CD8-positive, alpha-beta memory T cell (primary cell): ENCODE measurements around the gene PPA2. TPM values are rescaled to one million over a fixed set of nuclear protein-coding genes. Genes with fewer than 3 reads are reported as not detected.

Experiments
- CTCF ChIA-PET: fragments of 350-600 bp; sonication (Branson Sonifier 250); formaldehyde crosslinking; loops from one replicate; lab custom pipeline; 2021; ENCODE audit warnings: antibody characterized with exemption; lab: Charles Lee
- POLR2A ChIA-PET: fragments of 350-600 bp; sonication (Branson Sonifier 250); formaldehyde crosslinking; loops from one replicate; lab custom pipeline; 2021; ENCODE audit warnings: antibody characterized with exemption; lab: Charles Lee
- DNase-seq, 5 donors: peaks; one replicate each; pipeline versions ENCODE4 v3.0.0 to v3.0.0-alpha.2; 2020 to 2022; ENCODE audit warnings: mixed read lengths in 1 of 5
- H3K27ac ChIP-seq: one replicate; pipeline ENCODE4 v1.7.0; 2013; ENCODE audit warnings: low read depth, mild to moderate bottlenecking, low read length, moderate library complexity
- H3K27me3 ChIP-seq: 2 replicates; pipeline ENCODE4 v1.7.0; 2013; ENCODE audit warnings: low read length, mild to moderate bottlenecking; ENCODE audit not compliant: insufficient read depth, poor library complexity, severe bottlenecking
- H3K36me3 ChIP-seq: 2 replicates; pipeline ENCODE4 v1.7.0; 2013; ENCODE audit warnings: mild to moderate bottlenecking, low read length, moderate library complexity; ENCODE audit not compliant: insufficient read depth
- H3K4me1 ChIP-seq: 2 replicates; pipeline ENCODE4 v1.7.0; 2013; ENCODE audit warnings: mild to moderate bottlenecking, low read length, moderate library complexity; ENCODE audit not compliant: insufficient read depth
- H3K4me3 ChIP-seq: 2 replicates; pipeline ENCODE4 v1.7.0; 2013; ENCODE audit warnings: mild to moderate bottlenecking, low read length
- H3K9me3 ChIP-seq: 2 replicates; pipeline ENCODE4 v1.7.0; 2013; ENCODE audit warnings: mild to moderate bottlenecking, low read length
- H3K27ac Mint-ChIP-seq, 8 donors: one replicate each; pipeline ENCODE4 v1.8.0; 2020 to 2021; ENCODE audit warnings: mixed read lengths in 8 of 8, mild to moderate bottlenecking in 6 of 8, inconsistent platforms in 3 of 8, moderate library complexity in 3 of 8
- H3K27me3 Mint-ChIP-seq, 2 donors: one replicate each; pipeline ENCODE4 v1.8.0; 2020 to 2021; ENCODE audit warnings: mixed read lengths in 2 of 2, mild to moderate bottlenecking in 1 of 2, moderate library complexity in 1 of 2
- H3K36me3 Mint-ChIP-seq, 3 donors: one replicate each; pipeline ENCODE4 v1.8.0; 2020 to 2021; ENCODE audit warnings: mixed read lengths in 3 of 3, inconsistent platforms in 1 of 3, mild to moderate bottlenecking in 1 of 3
- H3K4me1 Mint-ChIP-seq, 3 donors: one replicate each; pipeline ENCODE4 v1.8.0; 2020 to 2021; ENCODE audit warnings: mixed read lengths in 3 of 3, inconsistent platforms in 1 of 3, mild to moderate bottlenecking in 1 of 3
- H3K4me3 Mint-ChIP-seq, 7 donors: one replicate each; pipeline ENCODE4 v1.8.0; 2020 to 2021; ENCODE audit warnings: mixed read lengths in 7 of 7, mild to moderate bottlenecking in 6 of 7, moderate library complexity in 4 of 7, inconsistent platforms in 2 of 7
- H3K9me3 Mint-ChIP-seq, 5 donors: one replicate each; pipeline ENCODE4 v1.8.0; 2020 to 2022; ENCODE audit warnings: mixed read lengths in 5 of 5, mild to moderate bottlenecking in 3 of 5, moderate library complexity in 2 of 5, inconsistent platforms in 1 of 5
- polyA plus RNA-seq: library from polyadenylated mRNA; unstranded; fragments of 300-500 nt; fragmentation: Illumina TruSeq; gene quantifications from one replicate; pipeline ENCODE4 v1.2.3, GENCODE V29; 2021
- total RNA-seq, 2 experiments: library from RNA; stranded (reverse); gene quantifications; one replicate each; pipeline ENCODE4 v1.2.3, GENCODE V29; 2021

Gene PPA2
- total and polyA plus RNA-seq, 3 experiments from 2014 or later: 98.6 to 140 (median 113) TPM

- Mint-ChIP-seq H3K36me3 (peaks cover 40 to 74% (median 67%) of the 10 kb centered on the region in 3 donors), H3K27me3 (no peaks in the 10 kb centered on the region), H3K4me3 (no peak overlapping the region), H3K27ac (peak overlapping the region in 1 of 8 donors; percentile 26), H3K9me3 (peaks cover 0 to 13% (median 5%) of the 10 kb centered on the region in 5 donors), H3K4me1 (peaks cover 0 to 9% (median 3%) of the 10 kb centered on the region in 3 donors)
- Histone ChIP-seq H3K4me1 (no peaks in the 10 kb centered on the region), H3K9me3 (no peaks in the 10 kb centered on the region), H3K36me3 (peaks cover 30% of the 10 kb centered on the region), H3K27ac (no peak overlapping the region), H3K27me3 (no peaks in the 10 kb centered on the region), H3K4me3 (no peak overlapping the region)
- DNase-seq: no peak
- POLR2A ChIA-PET: no interaction called here
- CTCF ChIA-PET: no interaction called here
These were observed 38.9 kb downstream of the PPA2 start for GRCh38 chr4:105434940-105435339.

- H3K4me3 Mint-ChIP-seq: no peak overlapping the region
- Histone ChIP-seq H3K4me3 (no peak overlapping the region), H3K36me3 (peaks cover 30% of the 10 kb centered on the region), H3K27me3 (no peaks in the 10 kb centered on the region), H3K4me1 (no peaks in the 10 kb centered on the region), H3K9me3 (no peaks in the 10 kb centered on the region), H3K27ac (no peak overlapping the region)
- no peaks in the 10 kb centered on the region for H3K27me3 Mint-ChIP-seq
- peaks cover 0 to 13% (median 5%) of the 10 kb centered on the region in 5 donors for H3K9me3 Mint-ChIP-seq
- ChIA-PET POLR2A (no interaction called here), CTCF (interaction anchor here (0.8 kb wide), 1 partner anchor 40 kb away, joined by 3 read pairs; the partner anchor contains the start of gene PPA2)
- peaks cover 38 to 76% (median 66%) of the 10 kb centered on the region in 3 donors for H3K36me3 Mint-ChIP-seq
- DNase-seq: no peak
- H3K4me1 Mint-ChIP-seq: peaks cover 0 to 9% (median 3%) of the 10 kb centered on the region in 3 donors
- peak overlapping the region in 1 of 8 donors; percentile 18 for H3K27ac Mint-ChIP-seq
These were observed 40.4 kb downstream of the PPA2 start for GRCh38 chr4:105433421-105433820.

DNA sequence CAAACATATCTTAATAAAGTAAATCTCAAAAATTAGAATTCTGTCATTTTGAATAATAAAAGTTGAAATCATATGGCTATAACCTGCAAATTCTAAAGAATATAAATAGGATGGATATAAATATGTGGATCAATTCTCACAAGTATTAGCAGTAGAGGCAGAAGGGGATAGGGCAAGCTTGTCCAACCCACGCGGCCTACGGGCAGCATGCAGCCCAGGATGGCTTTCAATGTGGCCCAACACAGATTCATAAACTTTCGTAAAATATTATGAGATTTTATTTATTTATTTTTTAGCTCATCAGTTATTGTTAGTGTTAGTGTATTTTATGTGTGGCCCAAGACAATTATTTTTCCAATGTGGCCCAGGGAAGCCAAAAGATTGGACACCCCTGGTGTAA is 41.4 kb downstream of the PPA2 start:
- H3K27ac Mint-ChIP-seq: no peak overlapping the region
- H3K4me3 ChIP-seq: no peak overlapping the region
- ChIA-PET POLR2A (no interaction called here), CTCF (interaction anchor here (0.8 kb wide), 1 partner anchor 41 kb away, joined by 3 read pairs; the partner anchor contains the start of gene PPA2)
- no peaks in the 10 kb centered on the region for H3K27me3 Mint-ChIP-seq
- H3K36me3 Mint-ChIP-seq: peaks cover 39 to 76% (median 69%) of the 10 kb centered on the region in 3 donors
- no peak for DNase-seq
- no peaks in the 10 kb centered on the region for H3K27me3 ChIP-seq
- peaks cover 3 to 16% (median 6%) of the 10 kb centered on the region in 3 donors for H3K4me1 Mint-ChIP-seq
- peaks cover 30% of the 10 kb centered on the region for H3K36me3 ChIP-seq
- no peaks in the 10 kb centered on the region for H3K9me3 ChIP-seq
- H3K9me3 Mint-ChIP-seq: peaks cover 0 to 13% (median 5%) of the 10 kb centered on the region in 5 donors
- H3K4me1 ChIP-seq: no peaks in the 10 kb centered on the region
- no peak overlapping the region for H3K4me3 Mint-ChIP-seq
- H3K27ac ChIP-seq: no peak overlapping the region

GRCh38 chr4:105430811-105431210 is 43.1 kb downstream of the PPA2 start:
- Histone ChIP-seq H3K4me1 (no peaks in the 10 kb centered on the region), H3K27ac (no peak overlapping the region), H3K36me3 (peaks cover 19% of the 10 kb centered on the region), H3K27me3 (no peaks in the 10 kb centered on the region), H3K9me3 (no peaks in the 10 kb centered on the region), H3K4me3 (no peak overlapping the region)
- no peak overlapping the region for H3K27ac Mint-ChIP-seq
- DNase-seq: no peak
- POLR2A ChIA-PET: no interaction called here
- H3K4me3 Mint-ChIP-seq: no peak overlapping the region
- CTCF ChIA-PET: no interaction called here
- H3K36me3 Mint-ChIP-seq: peaks cover 30 to 74% (median 62%) of the 10 kb centered on the region in 3 donors
- peaks cover 5 to 27% (median 7%) of the 10 kb centered on the region in 3 donors for H3K4me1 Mint-ChIP-seq
- H3K27me3 Mint-ChIP-seq: no peaks in the 10 kb centered on the region
- H3K9me3 Mint-ChIP-seq: peaks cover 0 to 7% (median 0%) of the 10 kb centered on the region in 5 donors

DNA sequence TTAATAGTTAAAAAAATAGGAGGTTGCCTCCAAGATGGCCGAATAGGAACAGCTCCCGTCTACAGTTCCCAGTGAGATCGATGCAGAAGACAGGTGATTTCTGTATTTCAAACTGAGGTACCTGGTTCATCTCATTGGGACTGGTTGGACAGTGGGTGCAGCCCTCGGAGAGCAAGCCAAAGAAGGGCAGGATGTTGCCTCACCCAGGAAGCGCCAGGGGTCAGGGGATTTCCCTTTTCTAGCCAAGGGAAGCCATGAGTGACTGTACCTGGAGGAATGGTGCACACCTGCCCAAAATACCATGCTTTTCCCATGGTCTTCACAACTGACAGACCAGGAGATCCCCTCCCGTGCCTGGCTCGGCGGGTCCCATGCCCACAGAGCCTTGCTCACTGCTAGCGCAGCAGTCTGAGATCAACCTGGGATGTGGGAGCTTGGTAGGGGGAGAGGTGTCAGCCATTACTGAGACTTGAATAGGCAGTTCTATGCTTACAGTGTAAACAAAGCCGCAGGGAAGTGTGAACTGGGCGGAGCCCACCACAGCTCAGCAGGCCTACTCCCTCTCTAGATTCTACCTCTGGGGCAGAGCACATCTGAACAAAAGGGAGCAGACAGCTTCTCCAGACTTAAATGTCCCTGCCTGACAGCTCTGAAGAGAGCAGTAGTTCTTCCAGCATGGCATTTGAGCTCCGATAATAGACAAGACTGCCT is 47.5 kb downstream of the PPA2 start:
- Histone ChIP-seq H3K27me3 (no peaks in the 10 kb centered on the region), H3K4me3 (no peak overlapping the region), H3K9me3 (no peaks in the 10 kb centered on the region), H3K4me1 (no peaks in the 10 kb centered on the region), H3K27ac (no peak overlapping the region), H3K36me3 (peaks cover 17% of the 10 kb centered on the region)
- DNase-seq: no peak
- Mint-ChIP-seq H3K4me1 (peaks cover 13 to 40% (median 19%) of the 10 kb centered on the region in 3 donors), H3K27ac (peak overlapping the region in 3 of 8 donors; percentile 15 to 60 (median 40)), H3K27me3 (no peaks in the 10 kb centered on the region), H3K4me3 (no peak overlapping the region), H3K9me3 (peaks cover 0 to 2% (median 0%) of the 10 kb centered on the region in 5 donors), H3K36me3 (peaks cover 34 to 78% (median 43%) of the 10 kb centered on the region in 3 donors)
- ChIA-PET CTCF (interaction anchor here (1.3 kb wide), 1 partner anchor 15 kb away, joined by 3 read pairs; no protein-coding TSS in a partner anchor), POLR2A (no interaction called here)

- Histone ChIP-seq H3K9me3 (no peaks in the 10 kb centered on the region), H3K36me3 (peaks cover 10% of the 10 kb centered on the region), H3K27ac (no peak overlapping the region), H3K27me3 (no peaks in the 10 kb centered on the region), H3K4me3 (no peak overlapping the region), H3K4me1 (no peaks in the 10 kb centered on the region)
- no peak for DNase-seq
- H3K36me3 Mint-ChIP-seq: peaks cover 21 to 75% (median 30%) of the 10 kb centered on the region in 3 donors
- H3K4me1 Mint-ChIP-seq: peaks cover 12 to 38% (median 19%) of the 10 kb centered on the region in 3 donors
- ChIA-PET POLR2A (no interaction called here), CTCF (no interaction called here)
- no peak overlapping the region for H3K27ac Mint-ChIP-seq
- H3K9me3 Mint-ChIP-seq: peaks cover 0 to 2% (median 0%) of the 10 kb centered on the region in 5 donors
- no peaks in the 10 kb centered on the region for H3K27me3 Mint-ChIP-seq
- H3K4me3 Mint-ChIP-seq: no peak overlapping the region
These were observed 51.5 kb downstream of the PPA2 start for GRCh38 chr4:105422207-105422920.

DNA sequence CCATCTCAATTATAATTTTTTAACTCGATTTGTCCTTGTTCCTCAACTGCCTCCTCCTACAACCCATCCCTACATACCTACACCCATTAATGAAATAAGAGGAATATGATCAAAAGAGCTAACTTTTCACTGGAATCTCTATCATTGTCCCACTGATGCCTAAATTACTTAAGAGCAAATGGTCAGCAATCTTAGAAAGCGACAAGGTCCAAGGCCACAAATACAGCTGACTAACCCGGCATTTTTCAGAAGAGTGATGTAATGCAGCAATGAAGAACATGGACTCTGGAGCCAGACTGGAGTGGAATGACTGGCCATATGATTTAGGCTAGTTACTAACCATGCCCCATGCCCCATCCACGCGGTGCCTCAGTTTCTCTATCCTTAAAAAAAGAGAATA is 56.2 kb downstream of the PPA2 start:
- CTCF ChIA-PET: interaction anchor here (1.3 kb wide), 1 partner anchor 57 kb away, joined by 4 read pairs; the partner anchor contains the start of gene PPA2
- H3K9me3 ChIP-seq: no peaks in the 10 kb centered on the region
- POLR2A ChIA-PET: no interaction called here
- H3K9me3 Mint-ChIP-seq: no peaks in the 10 kb centered on the region
- peaks cover 3 to 9% (median 4%) of the 10 kb centered on the region in 3 donors for H3K4me1 Mint-ChIP-seq
- H3K4me1 ChIP-seq: no peaks in the 10 kb centered on the region
- no peak overlapping the region for H3K4me3 ChIP-seq
- no peaks in the 10 kb centered on the region for H3K27me3 ChIP-seq
- H3K36me3 Mint-ChIP-seq: peaks cover 4 to 66% (median 22%) of the 10 kb centered on the region in 3 donors
- H3K4me3 Mint-ChIP-seq: no peak overlapping the region
- no peak overlapping the region for H3K27ac ChIP-seq
- no peak for DNase-seq
- peak overlapping the region in 1 of 8 donors; percentile 6 for H3K27ac Mint-ChIP-seq
- no peaks in the 10 kb centered on the region for H3K36me3 ChIP-seq
- H3K27me3 Mint-ChIP-seq: no peaks in the 10 kb centered on the region
